Keratinocyte (primary cell): ENCODE data around the gene SCN10A.

Experiments used
- EZH2 ChIP-seq: IDR thresholded peaks from one replicate; pipeline ENCODE4 v1.6.1; 2012; ENCODE audit warnings: inconsistent platforms, mild to moderate bottlenecking, low read length, moderate library complexity
- TF ChIP-seq, protein P1 (sequence below), 3 experiments: IDR thresholded peaks in 1 of 3; conservative IDR thresholded peaks in 1 of 3; optimal IDR thresholded peaks in 1 of 3; 2 replicates in 2 of 3; 3 replicates in 1 of 3; pipeline versions ENCODE3 to v1.5.1; 2011; ENCODE audit warnings: low read length in 3 of 3, mild to moderate bottlenecking in 3 of 3, moderate library complexity in 2 of 3, control low read depth in 1 of 3, inconsistent platforms in 1 of 3; ENCODE audit not compliant: insufficient read depth in 2 of 3; ENCODE audit errors: extremely low read depth in 1 of 3

- TF ChIP-seq, protein P1, sequence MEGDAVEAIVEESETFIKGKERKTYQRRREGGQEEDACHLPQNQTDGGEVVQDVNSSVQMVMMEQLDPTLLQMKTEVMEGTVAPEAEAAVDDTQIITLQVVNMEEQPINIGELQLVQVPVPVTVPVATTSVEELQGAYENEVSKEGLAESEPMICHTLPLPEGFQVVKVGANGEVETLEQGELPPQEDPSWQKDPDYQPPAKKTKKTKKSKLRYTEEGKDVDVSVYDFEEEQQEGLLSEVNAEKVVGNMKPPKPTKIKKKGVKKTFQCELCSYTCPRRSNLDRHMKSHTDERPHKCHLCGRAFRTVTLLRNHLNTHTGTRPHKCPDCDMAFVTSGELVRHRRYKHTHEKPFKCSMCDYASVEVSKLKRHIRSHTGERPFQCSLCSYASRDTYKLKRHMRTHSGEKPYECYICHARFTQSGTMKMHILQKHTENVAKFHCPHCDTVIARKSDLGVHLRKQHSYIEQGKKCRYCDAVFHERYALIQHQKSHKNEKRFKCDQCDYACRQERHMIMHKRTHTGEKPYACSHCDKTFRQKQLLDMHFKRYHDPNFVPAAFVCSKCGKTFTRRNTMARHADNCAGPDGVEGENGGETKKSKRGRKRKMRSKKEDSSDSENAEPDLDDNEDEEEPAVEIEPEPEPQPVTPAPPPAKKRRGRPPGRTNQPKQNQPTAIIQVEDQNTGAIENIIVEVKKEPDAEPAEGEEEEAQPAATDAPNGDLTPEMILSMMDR (optimal IDR thresholded peaks at IDR 0.05 in 1 of 3, IDR thresholded peaks at IDR 0.05 in 1 of 3, conservative IDR thresholded peaks at IDR 0.05 in 1 of 3; ENCODE audit: extremely low read depth in 1 of 3, insufficient read depth in 2 of 3, low read length in 3 of 3) = no peak
- TF ChIP-seq EZH2 = no peak
Measured at GRCh38 chr3:38828681-38829080, 12.7 kb upstream of the SCN10A start.
